Measurements from ENCODE around the gene AKR1C8. TPM values are rescaled to one million over a fixed set of nuclear protein-coding genes. Genes with fewer than 3 reads are reported as not detected.
"Not testable (repeated sequence)": the region's sequence is repeated elsewhere in the genome, so short reads cannot be mapped to it uniquely, and the experiment has no call there.

AKR1C8 gene
- polyA plus RNA-seq, 1 donor from 2014 or later = 0.54 TPM

- Histone ChIP-seq H3K9me3 (ENCODE audit: low read length) (no peaks in the 10 kb centered on the region), H3K4me2 (ENCODE audit: low read length) (no peak overlapping the region), H3K9me2 (ENCODE audit: insufficient read depth, low read length) (no peaks in the 10 kb centered on the region), H4K20me1 (ENCODE audit: insufficient read depth) (no peaks in the 10 kb centered on the region), H3K27me3 (ENCODE audit: insufficient read depth, low read depth, low read length) (no peaks in the 10 kb centered on the region), H3K4me3 (ENCODE audit: low read length) (no peak overlapping the region), H3K27ac (ENCODE audit: low read length) (no peak overlapping the region), H3K79me2 (replicated peaks; ENCODE audit: insufficient read depth, low read length) (no peaks in the 10 kb centered on the region), H3K36me3 (ENCODE audit: insufficient read depth, low read length) (no peaks in the 10 kb centered on the region), H2AFZ (ENCODE audit: low read depth, low read length) (no peak overlapping the region), H3F3A (ENCODE audit: insufficient read depth, low read length, poor library complexity, severe bottlenecking) (no peaks in the 10 kb centered on the region), H3K9ac (ENCODE audit: low read length) (no peak overlapping the region)
- TF ChIP-seq MXI1 (conservative IDR thresholded peaks at IDR 0.05; ENCODE audit: poor library complexity, severe bottlenecking) = no peak
- no peak for TF ChIP-seq EZH2 (IDR thresholded peaks at IDR 0.05; ENCODE audit: borderline replicate concordance, insufficient read depth, low read length, poor library complexity, severe bottlenecking)
- no peak for TF ChIP-seq SMC3 (conservative IDR thresholded peaks at IDR 0.05; ENCODE audit: poor library complexity)
- no peak for TF ChIP-seq RAD21 (conservative IDR thresholded peaks at IDR 0.05)
- TF ChIP-seq, protein P1, sequence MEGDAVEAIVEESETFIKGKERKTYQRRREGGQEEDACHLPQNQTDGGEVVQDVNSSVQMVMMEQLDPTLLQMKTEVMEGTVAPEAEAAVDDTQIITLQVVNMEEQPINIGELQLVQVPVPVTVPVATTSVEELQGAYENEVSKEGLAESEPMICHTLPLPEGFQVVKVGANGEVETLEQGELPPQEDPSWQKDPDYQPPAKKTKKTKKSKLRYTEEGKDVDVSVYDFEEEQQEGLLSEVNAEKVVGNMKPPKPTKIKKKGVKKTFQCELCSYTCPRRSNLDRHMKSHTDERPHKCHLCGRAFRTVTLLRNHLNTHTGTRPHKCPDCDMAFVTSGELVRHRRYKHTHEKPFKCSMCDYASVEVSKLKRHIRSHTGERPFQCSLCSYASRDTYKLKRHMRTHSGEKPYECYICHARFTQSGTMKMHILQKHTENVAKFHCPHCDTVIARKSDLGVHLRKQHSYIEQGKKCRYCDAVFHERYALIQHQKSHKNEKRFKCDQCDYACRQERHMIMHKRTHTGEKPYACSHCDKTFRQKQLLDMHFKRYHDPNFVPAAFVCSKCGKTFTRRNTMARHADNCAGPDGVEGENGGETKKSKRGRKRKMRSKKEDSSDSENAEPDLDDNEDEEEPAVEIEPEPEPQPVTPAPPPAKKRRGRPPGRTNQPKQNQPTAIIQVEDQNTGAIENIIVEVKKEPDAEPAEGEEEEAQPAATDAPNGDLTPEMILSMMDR (IDR thresholded peaks at IDR 0.05; ENCODE audit: poor library complexity, severe bottlenecking) = no peak
- no peak for TF ChIP-seq REST (IDR thresholded peaks at IDR 0.05; ENCODE audit: borderline replicate concordance)
- no peak for TF ChIP-seq TAF1 (IDR thresholded peaks at IDR 0.05; ENCODE audit: low read depth)
- no peak for TF ChIP-seq EP300 (conservative IDR thresholded peaks at IDR 0.05; ENCODE audit: poor library complexity, severe bottlenecking)
- TF ChIP-seq POLR2AphosphoS5 (IDR thresholded peaks at IDR 0.05) = no peak
Measured at GRCh38 chr10:5233324-5233723, 48.4 kb upstream of the AKR1C8 start.

DNA sequence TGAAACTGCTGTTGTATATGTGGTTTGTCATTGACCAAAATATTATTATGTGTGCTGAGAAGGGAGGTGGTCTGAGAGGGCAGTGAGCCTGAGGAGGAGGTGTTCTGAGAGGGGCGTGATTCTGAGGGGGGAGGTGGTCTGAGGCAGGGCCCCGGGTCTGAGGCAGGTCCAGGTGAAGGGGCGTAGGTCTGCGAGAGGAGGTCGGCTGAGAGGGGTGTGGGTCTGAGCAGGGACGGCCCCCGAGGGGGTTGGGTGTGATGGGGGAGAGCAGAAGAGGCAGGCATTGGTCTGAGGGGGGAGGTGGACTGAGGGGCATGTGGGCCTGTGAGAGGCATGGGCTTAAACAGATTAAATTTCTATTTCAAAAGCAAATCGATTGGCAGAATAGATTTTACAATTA, 44.1 kb upstream of the AKR1C8 start:
- Histone ChIP-seq H3K27me3 (ENCODE audit: insufficient read depth, low read depth, low read length) (no peaks in the 10 kb centered on the region), H3K79me2 (replicated peaks; ENCODE audit: insufficient read depth, low read length) (no peaks in the 10 kb centered on the region), H3F3A (ENCODE audit: insufficient read depth, low read length, poor library complexity, severe bottlenecking) (no peaks in the 10 kb centered on the region), H3K36me3 (ENCODE audit: insufficient read depth, low read length) (no peaks in the 10 kb centered on the region), H3K27ac (ENCODE audit: low read length) (no peak overlapping the region), H3K4me3 (ENCODE audit: low read length) (no peak overlapping the region), H2AFZ (ENCODE audit: low read depth, low read length) (no peak overlapping the region), H4K20me1 (ENCODE audit: insufficient read depth) (no peaks in the 10 kb centered on the region), H3K9me3 (ENCODE audit: low read length) (no peaks in the 10 kb centered on the region), H3K9ac (ENCODE audit: low read length) (no peak overlapping the region), H3K9me2 (ENCODE audit: insufficient read depth, low read length) (no peaks in the 10 kb centered on the region), H3K4me2 (ENCODE audit: low read length) (no peak overlapping the region)
- TF ChIP-seq TAF1 (IDR thresholded peaks at IDR 0.05; ENCODE audit: low read depth) (no peak), MXI1 (conservative IDR thresholded peaks at IDR 0.05; ENCODE audit: poor library complexity, severe bottlenecking) (no peak)

DNA sequence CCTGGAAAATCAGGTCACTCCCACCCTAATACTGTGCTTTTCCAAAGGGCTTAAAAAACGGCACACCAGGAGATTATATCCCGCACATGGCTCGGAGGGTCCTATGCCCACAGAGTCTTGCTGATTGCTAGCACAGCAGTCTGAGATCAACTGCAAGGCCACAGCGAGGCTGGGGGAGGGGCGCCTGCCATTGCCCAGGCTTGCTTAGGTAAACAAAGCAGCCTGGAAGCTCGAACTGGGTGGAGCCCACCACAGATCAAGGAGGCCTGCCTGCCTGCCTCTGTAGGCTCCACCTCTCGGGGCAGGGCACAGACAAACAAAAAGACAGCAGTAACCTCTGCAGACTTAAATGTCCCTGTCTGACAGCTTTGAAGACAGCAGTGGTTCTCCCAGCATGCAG, 38.0 kb upstream of the AKR1C8 start:
- H3K27me3 ChIP-seq (ENCODE audit: insufficient read depth, low read depth, low read length); H3K79me2 ChIP-seq (replicated peaks; ENCODE audit: insufficient read depth, low read length); H3K4me3 ChIP-seq (ENCODE audit: low read length); H3K9me2 ChIP-seq (ENCODE audit: insufficient read depth, low read length); H4K20me1 ChIP-seq (ENCODE audit: insufficient read depth); H3F3A ChIP-seq (ENCODE audit: insufficient read depth, low read length, poor library complexity, severe bottlenecking); H3K9ac ChIP-seq (ENCODE audit: low read length); H3K9me3 ChIP-seq (ENCODE audit: low read length); H3K4me2 ChIP-seq (ENCODE audit: low read length); H3K36me3 ChIP-seq (ENCODE audit: insufficient read depth, low read length); H2AFZ ChIP-seq (ENCODE audit: low read depth, low read length); H3K27ac ChIP-seq (ENCODE audit: low read length): not testable (repeated sequence)
